HG02981 (cell line): ENCODE data around the gene C8B.

Source experiments
- ATAC-seq: cut with Tn5 transposase; IDR thresholded peaks from one replicate; pipeline ENCODE4 v1.9.1; 2021; ENCODE audit warnings: mild to moderate bottlenecking, moderate library complexity; ENCODE audit not compliant: unreplicated experiment

Gene C8B

GRCh38 chr1:56973923-56974742, 8.3 kb upstream of the C8B start:
- no peak for ATAC-seq

DNA sequence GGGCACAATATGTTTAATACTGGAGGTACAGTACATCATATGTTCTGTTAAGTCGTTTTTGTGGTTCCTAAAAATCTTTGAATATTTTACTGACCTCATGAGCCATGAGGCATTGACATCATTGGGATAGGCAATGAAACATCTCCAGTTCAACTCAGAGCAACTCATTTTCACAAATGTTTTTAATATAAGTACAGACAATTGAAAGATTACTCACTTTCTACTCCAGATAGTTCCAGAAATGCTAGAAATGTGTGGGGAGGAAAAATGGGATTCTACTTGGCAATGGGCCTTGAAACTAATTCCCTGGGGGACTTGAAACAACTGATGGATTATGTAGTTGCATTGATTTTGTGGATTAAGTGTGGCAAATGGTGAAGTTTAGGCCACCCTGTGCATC, 7.2 kb upstream of the C8B start:
- no peak for ATAC-seq

- ATAC-seq = no peak
Measured at GRCh38 chr1:56970280-56970679, 4.5 kb upstream of the C8B start.

DNA sequence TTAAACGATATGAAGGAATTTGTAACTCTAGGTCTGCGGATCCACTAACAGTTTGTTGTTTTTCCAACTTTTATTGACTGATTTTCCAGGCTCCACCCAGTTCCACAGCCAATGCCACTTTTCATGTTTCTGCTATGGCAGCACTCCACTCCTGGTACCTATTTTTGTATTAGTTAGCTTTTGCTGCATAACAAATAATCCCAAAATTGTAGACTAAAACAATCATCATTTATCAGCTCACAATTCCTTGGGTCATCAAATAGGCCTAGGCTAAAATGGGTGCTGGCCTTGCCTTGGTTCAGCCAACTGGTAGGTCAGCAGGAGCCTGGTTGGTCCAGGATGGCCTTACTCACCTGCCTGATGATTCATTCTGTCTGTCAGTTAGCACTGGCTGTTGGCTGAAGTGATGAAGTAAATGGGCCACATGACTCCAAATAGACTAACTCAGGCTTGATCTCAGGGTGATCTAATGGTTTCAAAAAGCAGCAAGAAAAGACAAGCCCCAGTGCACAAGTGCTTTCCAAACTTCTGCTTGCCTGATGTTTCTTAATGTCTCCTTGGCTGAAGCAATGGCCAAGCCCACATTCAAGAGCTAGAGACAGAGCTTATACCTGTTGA, 3.2 kb upstream of the C8B start:
- ATAC-seq = no peak

- no peak for ATAC-seq
Measured at GRCh38 chr1:56967900-56968832, 2.4 kb upstream of the C8B start.

GRCh38 chr1:56967355-56967754, 1.5 kb upstream of the C8B start:
- no peak for ATAC-seq

DNA sequence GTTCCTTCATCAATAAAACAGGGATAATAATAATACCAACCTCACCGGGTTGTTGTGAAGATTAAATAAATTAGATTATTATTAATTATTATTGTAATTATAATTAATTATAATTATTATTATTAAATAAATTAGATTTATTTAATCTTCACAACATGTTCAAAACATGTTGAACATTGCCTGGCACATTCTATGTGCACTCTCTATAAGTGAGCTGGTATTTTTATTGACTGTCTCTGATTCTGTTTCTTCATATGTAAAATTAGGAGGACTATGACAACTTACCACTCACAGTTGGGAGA, 834 bp upstream of the C8B start:
- ATAC-seq = no peak

- no peak for ATAC-seq
Measured at GRCh38 chr1:56965191-56965590, 624 bp downstream of the C8B start.

GRCh38 chr1:56964349-56965017, 1.3 kb downstream of the C8B start:
- ATAC-seq = no peak

- ATAC-seq = no peak
Measured at GRCh38 chr1:56963667-56964066, 2.1 kb downstream of the C8B start.

GRCh38 chr1:56961426-56961825, 4.4 kb downstream of the C8B start:
- no peak for ATAC-seq

GRCh38 chr1:56958526-56958925, 7.3 kb downstream of the C8B start:
- no peak for ATAC-seq

- ATAC-seq = no peak
Measured at GRCh38 chr1:56957931-56958330, 7.9 kb downstream of the C8B start.

- ATAC-seq = no peak
Measured at GRCh38 chr1:56954664-56955063, 11.2 kb downstream of the C8B start.

- ATAC-seq = no peak
Measured at GRCh38 chr1:56953386-56953785, 12.4 kb downstream of the C8B start.

DNA sequence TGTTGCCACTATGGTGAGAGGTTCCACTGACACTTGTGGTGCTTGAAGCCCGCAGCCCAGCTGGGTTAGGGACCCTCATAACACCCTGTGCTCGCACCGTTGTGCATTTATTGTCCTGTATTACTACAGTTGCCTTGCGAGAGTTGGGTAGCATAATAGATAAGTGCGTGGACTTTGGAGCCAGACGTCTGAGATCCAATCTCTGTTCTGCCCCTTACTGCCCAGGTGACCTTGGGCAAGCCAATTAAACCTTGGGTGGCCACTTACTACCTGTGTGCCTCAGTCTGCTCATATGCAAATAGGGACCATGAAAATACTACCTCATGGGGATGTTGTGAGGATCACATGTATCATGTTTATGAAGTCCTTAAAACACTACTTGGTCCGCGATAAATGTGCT, 13.3 kb downstream of the C8B start:
- ATAC-seq = no peak

GRCh38 chr1:56948403-56949023, 17.3 kb downstream of the C8B start:
- ATAC-seq = no peak

DNA sequence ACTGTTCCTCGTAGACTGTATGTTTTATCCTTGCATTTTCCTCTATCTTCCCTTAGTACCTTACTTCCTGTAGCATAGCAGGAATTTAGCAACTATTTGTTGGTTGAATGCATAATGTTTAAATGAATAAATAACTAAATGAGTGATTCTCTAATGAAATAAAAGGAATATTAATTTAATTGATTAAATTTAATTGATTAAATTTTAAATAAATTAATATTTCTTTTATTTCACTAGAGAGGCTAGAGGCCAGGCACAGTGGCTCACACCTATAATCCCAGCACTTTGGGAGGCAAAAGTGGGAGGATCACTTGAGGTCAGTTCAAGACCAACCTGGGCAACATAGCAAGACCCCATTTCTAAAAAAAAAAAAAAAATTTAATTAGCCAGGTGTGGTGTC, 25.8 kb downstream of the C8B start:
- no peak for ATAC-seq

- no peak for ATAC-seq
Measured at GRCh38 chr1:56939209-56939608, 26.6 kb downstream of the C8B start.

- no peak for ATAC-seq
Measured at GRCh38 chr1:56938646-56939045, 27.2 kb downstream of the C8B start.
